T-helper 9 cell (primary cell): ENCODE measurements around the gene FAM53B.

ENCODE experiments used
- DNase-seq: peaks from one replicate; pipeline ENCODE4 v3.0.0-alpha.2; 2020

FAM53B gene

DNA sequence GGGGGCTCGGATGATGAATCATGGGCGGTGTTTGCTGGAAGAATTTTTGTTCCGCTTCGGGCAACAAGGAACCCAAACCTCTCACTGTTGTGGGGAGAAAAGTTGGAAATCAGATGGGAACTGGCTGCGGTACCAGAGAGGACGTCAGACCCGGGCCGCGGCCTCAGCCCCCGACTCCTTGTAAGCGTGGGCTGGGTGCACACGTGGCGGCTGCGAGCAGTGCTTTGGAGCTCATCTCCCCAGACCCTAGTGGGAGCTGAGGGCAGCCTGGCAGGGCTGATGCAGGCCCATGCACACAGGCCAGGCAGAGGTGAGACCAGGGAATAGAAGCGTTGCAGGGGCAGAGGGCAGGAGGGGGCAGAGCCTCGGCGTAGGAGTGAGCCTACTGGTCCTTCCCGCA lies 136.5 kb downstream of the FAM53B start:
- no peak for DNase-seq

DNA sequence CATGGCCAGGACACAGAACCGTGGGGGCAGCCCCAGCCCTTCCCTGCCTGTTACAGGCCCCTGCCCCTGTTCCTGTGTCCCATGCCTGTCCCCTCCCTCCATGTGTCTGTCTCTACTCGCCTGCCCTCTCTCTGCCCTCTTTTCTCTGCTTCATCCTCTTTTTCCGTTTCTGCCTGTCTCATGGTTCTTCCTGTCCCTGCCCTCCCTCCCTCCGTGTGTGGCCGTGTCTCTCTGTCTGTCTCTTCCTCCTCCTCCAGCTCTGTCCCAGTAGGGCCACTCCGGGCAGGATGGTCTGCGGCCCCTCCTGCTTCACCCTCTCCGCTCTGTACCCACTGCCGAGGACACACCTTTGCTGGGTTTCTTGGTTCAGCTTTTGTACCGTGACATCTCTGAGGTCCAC lies 137.4 kb downstream of the FAM53B start:
- DNase-seq: no peak

DNA sequence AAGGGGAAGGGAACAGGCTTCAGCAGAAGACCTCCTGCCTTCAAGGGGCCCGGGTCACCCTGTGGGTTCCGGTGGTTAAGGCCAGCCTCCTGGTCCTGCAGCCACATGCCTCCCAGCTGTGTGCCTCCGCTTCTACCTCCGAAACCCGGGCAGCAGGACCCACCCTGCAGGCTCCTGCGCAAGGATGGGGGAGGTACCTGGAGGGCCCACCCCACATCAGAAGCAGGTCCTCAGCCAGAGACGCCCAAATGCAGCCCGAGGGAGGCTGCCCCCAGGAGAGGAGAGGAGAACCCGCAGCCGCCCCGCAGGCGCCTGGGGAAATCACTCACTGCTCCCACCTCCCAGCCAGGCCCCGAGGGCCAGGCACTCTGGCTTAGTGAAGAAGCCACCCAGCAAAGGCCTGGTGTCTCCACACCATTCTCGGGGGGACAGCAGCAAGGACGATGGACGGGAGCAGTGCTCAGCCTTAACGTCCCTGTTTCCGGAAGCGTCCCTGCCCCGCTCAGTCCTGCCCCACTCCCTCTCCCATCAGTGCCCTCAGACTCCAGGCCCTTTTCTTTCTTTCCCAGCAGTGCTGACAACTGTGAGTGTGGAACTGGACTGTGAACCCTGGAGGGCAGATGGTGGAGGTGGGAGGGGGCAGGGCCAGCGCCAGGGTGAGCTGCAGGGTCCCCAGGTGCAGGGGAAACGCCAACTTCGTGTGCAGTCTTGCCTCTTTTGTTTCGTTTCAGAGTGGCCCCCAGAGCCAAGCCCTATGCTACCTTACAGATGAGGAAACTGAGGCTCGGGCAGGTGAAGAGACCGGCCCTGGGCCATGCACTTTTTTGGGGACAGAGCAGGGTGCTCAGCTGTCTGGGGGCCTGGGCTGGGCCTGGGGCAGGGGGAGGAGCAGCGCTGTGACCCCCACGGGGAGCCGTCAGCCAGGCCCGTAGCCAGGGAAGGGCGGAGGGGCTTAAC lies 138.0 kb downstream of the FAM53B start:
- no peak for DNase-seq

DNA sequence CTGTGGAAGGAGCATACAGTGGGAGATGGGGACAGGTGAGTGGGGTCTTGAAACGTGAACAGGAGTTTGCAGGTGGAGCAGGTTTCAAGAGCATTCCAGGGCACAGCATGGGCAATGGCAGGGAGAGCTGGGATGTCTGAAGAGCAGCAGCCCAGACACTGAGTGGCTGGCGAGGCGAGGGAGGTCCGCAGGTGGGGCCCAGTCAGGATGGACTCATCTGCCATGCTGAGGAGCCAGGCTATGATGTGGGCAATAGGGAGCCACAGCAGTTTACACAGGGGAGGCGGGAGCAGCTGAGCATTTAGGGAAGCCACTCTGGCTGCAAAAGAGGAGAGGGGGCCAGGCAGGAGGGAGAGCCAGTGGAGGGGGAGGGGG lies 138.7 kb downstream of the FAM53B start:
- no peak for DNase-seq

DNA sequence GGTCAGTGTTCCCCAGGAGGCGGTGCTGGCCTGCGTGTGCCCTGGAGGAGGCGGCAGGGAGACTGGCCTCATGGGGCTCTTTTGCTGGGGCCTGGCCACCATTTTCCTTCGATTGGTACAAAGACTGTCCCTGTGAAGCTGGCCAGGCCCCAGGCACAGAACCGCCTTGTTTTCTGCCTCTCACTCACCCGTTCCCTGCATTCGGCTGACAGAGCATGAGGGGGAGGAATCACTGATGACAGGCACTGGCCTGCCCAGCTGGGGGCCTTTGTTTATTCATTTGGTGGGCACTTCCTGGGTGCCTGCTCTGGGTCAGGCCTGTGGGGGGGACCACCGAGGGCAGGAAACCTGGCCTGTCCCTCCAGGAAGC lies 139.2 kb downstream of the FAM53B start:
- DNase-seq: no peak

DNA sequence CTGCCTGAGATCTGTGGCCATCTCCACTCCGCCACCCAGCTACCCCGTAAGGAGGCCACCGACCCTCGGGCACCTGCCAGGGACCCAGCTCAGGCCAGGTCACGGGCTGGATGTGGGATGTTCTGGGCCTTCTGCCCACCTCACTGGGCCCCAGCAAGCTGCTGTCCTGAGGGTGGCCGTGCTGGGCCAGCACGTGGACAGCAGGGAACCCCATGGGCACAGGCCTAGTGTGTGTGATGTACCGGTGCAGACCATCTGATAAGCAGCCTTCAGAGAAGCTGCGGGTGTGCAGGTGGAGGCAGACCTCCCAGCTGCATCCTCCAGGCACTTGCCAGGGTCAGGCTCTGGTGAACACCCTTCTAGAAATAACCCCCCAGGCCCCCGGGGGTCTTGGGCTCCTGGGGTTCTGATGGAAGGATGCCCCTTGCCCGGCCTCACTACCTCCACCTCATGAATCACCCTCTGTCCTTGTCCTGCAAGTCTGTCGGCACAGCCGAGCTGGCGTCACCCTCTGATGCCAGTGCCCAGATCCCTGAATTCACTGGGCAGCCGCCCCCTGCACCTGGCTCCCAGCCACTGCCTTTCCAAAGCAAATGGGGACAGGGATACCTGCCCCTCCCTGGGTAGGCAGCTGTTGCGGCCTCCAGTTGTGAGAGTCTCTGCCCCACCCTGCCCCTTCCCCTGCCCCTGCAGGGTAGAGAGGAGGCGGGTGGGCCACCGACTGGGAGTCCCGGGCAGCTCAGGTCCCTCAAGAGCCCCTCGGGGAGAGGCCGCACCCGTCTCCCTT lies 139.8 kb downstream of the FAM53B start:
- no peak for DNase-seq

DNA sequence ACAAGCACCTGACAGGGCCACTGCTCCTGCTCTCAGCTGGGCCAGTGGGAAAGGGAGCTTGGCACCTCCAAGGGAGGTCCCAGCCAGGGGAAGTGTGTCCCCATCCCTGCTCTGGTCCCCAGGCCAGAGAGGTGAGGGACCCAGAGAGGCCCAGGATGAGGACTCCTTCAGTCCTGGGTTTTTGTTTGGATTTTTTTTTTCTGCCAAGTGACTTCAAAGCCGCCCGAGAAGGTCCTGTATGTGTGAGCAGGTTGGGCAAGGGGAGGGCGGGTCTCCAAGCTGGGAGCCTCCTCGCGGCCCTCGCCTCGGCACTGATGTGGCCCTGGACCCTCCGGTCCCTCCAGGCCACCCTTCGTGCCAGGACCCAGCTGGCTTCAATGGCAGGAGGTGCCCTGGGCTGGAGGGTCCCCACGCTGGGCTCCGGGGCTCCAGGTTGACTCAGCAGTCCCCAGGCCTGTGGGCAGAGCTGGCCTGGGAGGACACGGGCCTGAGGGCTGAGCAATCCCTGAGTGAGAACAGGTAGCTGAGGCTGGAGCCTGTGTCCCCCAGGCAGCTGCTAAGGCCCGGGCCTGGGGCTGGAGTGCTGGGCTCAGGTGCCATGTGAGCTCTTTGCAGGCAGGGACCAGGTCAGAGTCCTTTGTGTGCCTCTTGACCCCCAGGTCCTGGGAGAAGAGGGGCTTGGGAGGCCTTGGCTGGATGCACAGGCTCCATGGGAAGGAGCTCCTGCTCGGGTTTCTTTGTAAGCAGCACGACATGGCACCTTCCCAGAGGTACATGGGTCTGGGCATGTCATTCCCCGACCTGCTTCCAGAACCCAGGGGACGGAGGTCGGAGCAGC lies 140.6 kb downstream of the FAM53B start:
- DNase-seq: no peak

DNA sequence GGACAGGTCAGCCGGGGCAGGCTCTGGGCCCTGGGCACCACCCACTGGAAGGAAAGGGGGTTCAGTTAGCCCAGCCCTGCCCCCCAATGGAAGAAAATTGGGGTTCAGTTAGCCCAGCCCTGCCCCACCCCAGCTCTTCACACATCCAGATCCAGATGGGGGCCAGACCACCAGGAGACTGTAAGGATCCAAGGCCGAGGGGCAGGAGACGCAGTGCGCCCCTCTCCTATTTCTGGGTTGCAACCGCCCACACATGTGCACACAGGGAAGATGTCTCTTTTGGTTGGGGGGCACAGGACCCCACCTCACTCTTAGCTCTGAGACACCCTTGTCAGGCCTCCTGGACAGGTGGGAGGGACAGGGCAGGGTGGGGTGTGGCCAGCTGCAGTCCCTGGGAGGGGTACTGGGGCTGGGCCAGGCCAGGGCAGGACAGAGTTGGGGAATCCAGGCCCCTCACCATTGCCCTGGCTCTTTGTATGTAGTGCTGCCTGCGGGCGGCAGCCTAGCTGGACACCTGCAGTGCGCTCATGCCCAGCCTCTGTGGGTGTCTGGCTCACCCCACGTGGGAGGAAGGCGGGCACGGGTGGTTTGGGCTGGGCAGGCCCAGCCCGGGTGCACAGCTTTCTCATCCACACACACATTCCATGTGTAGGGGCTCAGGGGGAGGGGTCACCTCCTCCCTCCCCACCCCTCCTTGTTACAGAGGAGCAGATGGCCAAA lies 141.4 kb downstream of the FAM53B start:
- no peak for DNase-seq

DNA sequence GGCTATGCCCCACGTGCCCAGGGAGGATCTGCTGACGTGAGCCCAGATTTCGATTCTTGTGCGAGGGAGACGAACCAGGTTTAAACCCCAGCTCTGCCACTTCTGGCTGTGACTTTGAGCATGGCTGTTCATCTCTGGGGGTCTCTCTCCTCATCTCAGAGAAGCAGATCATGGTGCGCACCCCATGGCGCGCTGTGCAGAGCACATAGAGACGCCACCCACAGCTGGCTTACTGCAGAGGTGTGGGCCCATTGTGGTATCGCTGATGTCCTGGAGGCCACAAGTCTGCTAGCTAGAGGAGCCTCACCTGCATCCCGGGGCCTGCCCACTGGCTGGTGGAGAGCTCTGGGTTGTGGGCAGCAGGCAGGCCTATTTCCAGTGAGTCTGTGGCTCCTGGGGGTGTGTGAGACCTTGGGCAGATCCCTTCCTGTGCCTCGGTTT lies 142.0 kb downstream of the FAM53B start:
- no peak for DNase-seq

DNA sequence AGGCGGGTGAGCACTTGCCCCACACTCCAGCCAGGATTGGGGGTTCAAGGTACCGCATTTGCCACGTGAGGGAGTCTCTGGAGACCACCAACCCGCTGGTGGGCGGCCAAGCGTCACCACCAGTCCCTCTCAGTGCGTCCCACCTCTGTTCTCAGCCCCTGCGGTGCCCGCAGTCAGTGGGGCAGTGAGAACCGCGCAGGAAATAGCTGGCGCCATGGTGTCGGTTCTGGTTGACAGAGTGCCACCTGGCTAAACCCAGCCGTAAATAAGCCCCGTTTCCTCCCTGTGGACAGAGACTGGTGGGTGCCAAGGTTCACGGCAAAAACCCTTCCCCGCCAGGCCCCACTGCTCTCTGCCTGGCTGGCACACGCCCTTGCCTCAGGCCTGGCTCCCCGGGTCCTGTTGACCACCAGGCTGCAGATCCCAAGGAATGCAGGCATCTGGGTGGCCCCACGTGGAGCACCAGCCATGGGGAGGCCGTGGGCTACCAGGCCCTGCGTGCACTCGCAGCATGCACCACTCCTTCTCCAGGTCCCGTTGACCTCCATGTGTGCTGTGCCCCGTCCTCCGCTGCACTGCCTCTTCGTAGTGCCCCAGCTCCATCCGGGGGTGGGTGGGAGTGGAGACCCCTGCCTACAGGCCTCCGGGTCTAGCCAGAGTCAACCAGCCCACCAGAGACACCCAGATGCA lies 142.6 kb downstream of the FAM53B start:
- no peak for DNase-seq

DNA sequence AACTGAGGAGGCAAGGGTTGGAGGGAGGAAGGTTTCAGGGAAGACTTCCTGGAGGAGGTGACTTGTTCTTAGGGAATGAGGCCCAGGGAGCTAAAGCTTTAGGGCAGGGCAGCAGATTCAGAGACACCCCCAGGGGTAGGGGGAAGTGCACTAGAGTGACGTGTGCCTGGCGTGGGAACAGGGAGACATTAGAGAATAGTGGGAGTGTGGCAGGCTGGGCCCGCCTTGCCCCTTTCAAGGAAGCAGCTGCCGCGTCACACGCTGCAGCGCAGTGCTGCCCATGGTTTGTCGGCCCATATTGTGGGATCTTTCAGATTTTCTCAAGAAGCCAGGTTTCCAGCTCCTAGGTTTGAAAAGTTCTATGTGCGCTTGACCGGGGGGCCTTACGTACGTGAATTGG lies 143.2 kb downstream of the FAM53B start:
- no peak for DNase-seq

DNA sequence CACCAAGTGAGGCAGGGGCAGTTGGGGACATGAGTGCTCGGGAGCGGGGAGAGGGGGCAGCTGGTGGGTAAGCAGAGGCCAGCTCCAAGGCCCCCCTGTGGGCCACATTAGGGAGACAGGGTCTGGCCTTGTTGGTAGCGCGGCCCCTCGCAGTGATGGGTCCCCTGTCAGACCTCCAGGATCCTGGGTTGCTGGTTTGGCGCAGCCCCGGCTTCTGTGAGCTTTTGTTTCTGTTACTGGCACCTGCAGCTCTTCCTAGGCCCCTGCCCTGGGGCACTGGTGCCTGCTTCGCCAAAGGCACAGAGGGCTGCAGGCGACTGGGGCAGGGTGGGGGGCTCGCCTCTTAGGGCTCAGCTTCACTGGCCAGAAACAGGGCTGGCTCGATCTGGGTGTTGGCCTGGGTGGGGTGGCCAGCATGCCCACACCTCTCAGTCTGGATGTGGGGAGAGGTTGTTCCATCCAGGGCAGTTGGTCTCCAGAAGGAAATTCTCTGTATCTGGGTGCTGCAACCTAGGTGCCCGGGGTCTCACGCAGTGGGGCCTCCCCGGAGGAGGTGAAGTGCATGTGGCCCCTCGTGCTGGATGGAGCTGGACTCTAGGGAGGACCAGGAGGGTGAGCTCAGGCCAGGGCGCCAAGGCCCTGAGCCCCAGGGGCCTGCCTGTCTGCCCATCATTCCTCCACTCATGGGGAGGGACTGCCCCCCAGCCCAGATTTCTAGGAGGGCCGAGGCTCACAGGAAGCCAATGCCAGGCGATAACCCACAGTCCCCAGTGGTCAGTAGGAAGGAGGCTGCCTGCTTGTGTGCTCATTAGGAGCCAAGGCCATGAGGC lies 143.9 kb downstream of the FAM53B start:
- DNase-seq: no peak

DNA sequence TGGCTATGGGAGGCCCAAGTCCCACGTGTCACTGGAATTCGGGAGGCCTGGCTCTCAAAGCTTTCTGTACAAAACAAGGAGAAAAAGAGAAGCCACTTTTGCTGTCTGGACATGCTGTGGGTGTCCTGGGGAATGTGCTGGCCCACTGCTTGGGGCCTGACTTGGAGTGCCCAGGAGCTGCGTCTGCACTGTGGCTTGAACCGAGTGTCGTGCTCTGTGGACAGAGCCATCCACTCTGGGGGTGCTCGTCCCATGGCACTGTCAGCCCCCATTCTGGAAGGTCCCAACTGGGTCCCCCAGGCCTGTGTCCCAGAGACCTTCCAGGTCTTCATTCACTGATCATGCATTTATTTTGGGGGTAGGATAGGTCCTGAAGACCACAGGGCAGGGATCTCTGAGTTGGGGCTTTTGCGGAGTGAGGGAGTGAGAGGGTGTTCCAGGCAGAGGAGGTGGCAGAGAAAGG lies 144.6 kb downstream of the FAM53B start:
- DNase-seq: no peak

DNA sequence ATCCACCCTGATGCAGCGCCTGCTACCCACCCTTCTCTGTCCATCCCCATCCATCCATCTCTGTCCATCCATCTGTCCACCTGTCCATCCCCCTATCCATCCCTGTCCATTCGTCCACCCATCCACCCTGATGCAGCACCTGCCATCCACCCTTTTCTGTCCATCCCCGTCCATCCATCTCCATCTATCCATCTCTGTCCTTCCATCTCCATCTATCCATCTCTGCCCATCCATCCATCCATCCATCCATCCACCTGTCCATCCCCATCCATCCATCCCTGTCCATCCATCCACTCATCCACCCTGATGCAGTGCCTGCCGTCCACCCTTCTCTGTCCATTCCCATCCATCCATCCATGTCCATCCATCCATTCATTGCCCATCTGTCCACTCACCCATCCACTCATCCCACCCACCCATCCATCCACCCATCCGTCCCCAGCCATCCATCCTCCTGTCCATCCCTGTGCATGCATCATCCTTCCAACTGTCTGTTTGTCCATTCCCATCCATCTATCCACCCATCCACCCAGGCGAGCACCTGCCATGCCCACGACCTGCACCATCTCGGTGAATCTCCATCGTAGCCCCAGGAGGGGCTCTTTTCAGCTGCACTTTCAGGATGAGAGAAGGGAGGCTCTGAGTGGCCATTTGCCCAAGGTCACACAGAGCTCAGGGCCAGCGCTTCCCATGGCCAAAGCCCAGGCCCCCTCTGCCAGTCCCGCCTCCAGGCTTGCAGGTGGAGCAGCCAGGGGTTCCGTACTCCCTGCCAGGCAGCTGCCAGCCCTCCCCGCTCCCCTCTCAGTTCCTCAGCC lies 145.2 kb downstream of the FAM53B start:
- no peak for DNase-seq

DNA sequence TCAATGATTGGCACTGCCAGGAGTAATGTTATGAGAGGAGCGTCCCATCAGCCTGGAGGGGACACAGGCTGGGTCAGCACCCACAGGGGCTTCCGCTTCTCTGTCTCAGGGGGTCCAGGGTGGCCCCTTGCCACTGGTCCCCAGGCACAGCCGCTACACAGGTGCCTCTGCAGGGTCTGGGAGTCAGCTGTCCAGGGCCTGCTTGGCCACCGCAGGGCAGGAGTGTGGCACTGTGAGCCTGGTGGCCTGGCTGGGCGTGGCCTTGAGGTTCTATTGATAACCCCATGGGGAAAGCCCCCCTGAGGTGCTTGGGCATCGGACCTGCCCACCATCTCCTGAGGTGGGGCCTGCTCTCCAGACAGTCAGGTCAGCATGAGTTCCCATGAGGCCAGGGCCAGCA lies 146.0 kb downstream of the FAM53B start:
- no peak for DNase-seq

DNA sequence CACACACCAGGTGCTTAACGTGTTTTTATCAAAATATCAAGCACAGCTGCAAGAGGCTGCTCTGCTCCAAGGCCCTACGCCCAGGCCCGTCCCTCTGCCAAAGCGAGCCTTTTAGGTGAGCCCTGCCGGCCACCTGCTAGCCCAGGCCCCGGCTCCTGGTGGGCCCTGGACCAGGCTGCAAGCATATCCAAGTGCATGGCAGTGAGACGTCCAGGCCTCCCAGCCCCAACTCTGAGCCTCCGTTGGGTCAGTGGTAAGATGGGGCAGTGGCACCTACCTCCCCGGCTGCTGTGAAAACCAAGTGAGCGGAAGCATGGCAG lies 146.4 kb downstream of the FAM53B start:
- no peak for DNase-seq

DNA sequence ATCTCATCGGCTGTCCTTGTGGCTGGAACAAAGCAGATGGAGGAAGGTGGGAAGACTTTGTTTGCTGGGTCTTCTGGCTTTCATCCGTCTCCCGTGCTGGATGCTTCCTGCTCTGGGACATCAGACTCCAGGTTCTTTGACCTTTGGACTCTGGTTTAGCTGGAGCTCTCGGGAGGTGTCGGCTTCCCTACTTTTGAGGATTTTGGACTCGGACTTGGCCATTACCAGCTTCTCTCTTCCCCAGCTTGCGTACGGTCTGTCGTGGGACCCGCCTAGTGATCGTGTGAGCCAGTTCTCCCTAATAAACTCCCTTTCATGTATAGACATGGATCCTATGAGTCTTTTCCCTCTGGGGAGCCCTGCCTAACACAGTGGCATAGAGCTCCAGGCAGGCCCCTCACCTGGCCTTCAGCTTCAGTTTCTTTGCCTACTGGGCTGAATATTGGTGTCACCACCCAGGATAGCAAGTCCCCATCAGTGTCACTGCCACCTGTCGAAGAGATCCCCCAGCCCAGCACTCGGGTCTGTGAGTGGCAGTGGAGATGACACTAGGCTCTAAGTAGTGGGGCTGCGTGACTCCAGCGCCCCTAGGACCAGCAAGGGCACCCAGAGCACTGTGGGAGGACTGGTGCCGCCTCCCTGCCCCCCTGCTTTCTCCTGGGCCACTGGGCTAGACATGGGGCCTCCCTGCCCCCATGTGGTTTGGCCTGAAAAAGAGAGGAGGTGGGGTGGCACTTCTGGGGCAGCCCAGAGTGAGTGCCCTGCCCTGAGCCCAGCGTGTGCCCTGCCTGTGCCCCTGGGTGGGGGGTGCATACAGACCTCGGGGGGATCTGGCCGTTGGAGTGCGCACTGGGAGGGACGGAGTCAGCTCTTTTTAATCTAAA lies 147.0 kb downstream of the FAM53B start:
- no peak for DNase-seq

DNA sequence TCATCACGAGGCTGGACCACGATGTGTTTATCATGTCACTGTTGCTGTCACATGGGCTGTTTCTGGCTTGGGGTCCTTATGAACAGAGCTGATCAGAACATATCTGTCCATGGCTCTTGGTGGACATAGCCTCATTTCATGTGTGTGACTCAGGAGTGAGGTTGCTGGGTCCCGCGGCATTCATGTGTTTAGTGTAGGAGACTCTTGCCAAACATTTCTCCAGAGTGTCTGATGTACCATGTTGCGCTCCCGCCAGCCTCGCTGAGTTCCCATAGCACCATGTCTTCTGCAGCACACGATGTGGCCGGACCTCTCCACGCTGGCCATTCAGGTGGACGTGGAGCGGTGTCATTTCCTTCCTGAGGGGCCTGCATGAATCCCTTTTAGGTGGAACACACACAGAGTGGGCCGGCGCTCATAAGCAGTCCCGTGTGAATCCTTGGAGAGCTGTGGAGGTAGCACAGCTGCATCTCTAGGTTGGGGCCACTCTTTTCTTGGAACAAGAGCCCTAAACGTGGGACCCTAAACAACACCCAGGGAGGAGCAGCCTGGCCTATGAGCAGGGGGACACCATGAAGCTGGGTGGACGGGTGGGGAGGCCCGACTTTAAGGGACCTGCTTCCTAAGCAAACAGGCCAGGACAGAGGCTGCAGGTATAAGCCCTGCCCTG lies 147.9 kb downstream of the FAM53B start:
- no peak for DNase-seq
